CD4-positive, alpha-beta T cell treated with Interleukin-6 at 100 ng/mL for 8 hours (primary cell): ENCODE results near the gene DHH.

ENCODE experiments used
- DNase-seq: peaks from one replicate; pipeline ENCODE4 v3.0.0-alpha.2; 2020; ENCODE audit warnings: mixed read lengths, low spot score

DHH gene

GRCh38 chr12:49050507-49051372 lies 43.9 kb downstream of the DHH start:
- DNase-seq = no peak

GRCh38 chr12:49049566-49050224 lies 44.9 kb downstream of the DHH start:
- DNase-seq = no peak

- no peak for DNase-seq
Observed at GRCh38 chr12:49048953-49049352, 45.6 kb downstream of the DHH start.

GRCh38 chr12:49046129-49046895 lies 48.3 kb downstream of the DHH start:
- DNase-seq = no peak

GRCh38 chr12:49044660-49045059 lies 49.9 kb downstream of the DHH start:
- no peak for DNase-seq

GRCh38 chr12:49043856-49044258 lies 50.7 kb downstream of the DHH start:
- DNase-seq = peak; percentile 67

GRCh38 chr12:49043241-49043640 lies 51.4 kb downstream of the DHH start:
- no peak for DNase-seq

- DNase-seq = no peak
Observed at GRCh38 chr12:49041881-49042484, 52.6 kb downstream of the DHH start.

GRCh38 chr12:49041036-49041880 lies 53.3 kb downstream of the DHH start:
- DNase-seq = no peak

GRCh38 chr12:49040364-49040855 lies 54.2 kb downstream of the DHH start:
- no peak for DNase-seq

GRCh38 chr12:49039421-49040363 lies 54.9 kb downstream of the DHH start:
- DNase-seq = no peak

GRCh38 chr12:49038291-49038955 lies 56.2 kb downstream of the DHH start:
- DNase-seq = no peak

GRCh38 chr12:49037947-49038237 lies 56.7 kb downstream of the DHH start:
- DNase-seq = no peak

GRCh38 chr12:49037111-49037946 lies 57.3 kb downstream of the DHH start:
- DNase-seq = no peak
